Muscle layer of duodenum (tissue), 2 donors: ENCODE results near the gene NMRAL1.

Source experiments
- H3K27ac ChIP-seq: one replicate; pipeline ENCODE4 v1.7.0; 2013; ENCODE audit warnings: mild to moderate bottlenecking, low read length
- H3K27me3 ChIP-seq: one replicate; pipeline ENCODE4 v1.7.0; 2013; ENCODE audit warnings: low read depth, mild to moderate bottlenecking, control low read depth, low read length
- H3K36me3 ChIP-seq, 2 donors: one replicate each; pipeline ENCODE4 v1.7.0; 2013; ENCODE audit warnings: low read length in 2 of 2, control low read depth in 1 of 2, mild to moderate bottlenecking in 1 of 2; ENCODE audit not compliant: insufficient read depth in 2 of 2, control insufficient read depth in 1 of 2
- H3K4me1 ChIP-seq, 2 donors: one replicate each; pipeline ENCODE4 v1.7.0; 2013; ENCODE audit warnings: low read length in 2 of 2, mild to moderate bottlenecking in 2 of 2, control low read depth in 1 of 2, moderate library complexity in 1 of 2; ENCODE audit not compliant: insufficient read depth in 2 of 2, control insufficient read depth in 1 of 2
- H3K4me3 ChIP-seq, 2 donors: one replicate each; pipeline ENCODE4 v1.7.0; 2013; ENCODE audit warnings: low read length in 2 of 2, low read depth in 1 of 2, mild to moderate bottlenecking in 1 of 2
- H3K9me3 ChIP-seq, 2 donors: one replicate each; pipeline ENCODE4 v1.7.0; 2013; ENCODE audit warnings: low read length in 2 of 2, control low read depth in 1 of 2, mild to moderate bottlenecking in 1 of 2; ENCODE audit not compliant: control insufficient read depth in 1 of 2
- donor health status: healthy.

Gene NMRAL1

DNA sequence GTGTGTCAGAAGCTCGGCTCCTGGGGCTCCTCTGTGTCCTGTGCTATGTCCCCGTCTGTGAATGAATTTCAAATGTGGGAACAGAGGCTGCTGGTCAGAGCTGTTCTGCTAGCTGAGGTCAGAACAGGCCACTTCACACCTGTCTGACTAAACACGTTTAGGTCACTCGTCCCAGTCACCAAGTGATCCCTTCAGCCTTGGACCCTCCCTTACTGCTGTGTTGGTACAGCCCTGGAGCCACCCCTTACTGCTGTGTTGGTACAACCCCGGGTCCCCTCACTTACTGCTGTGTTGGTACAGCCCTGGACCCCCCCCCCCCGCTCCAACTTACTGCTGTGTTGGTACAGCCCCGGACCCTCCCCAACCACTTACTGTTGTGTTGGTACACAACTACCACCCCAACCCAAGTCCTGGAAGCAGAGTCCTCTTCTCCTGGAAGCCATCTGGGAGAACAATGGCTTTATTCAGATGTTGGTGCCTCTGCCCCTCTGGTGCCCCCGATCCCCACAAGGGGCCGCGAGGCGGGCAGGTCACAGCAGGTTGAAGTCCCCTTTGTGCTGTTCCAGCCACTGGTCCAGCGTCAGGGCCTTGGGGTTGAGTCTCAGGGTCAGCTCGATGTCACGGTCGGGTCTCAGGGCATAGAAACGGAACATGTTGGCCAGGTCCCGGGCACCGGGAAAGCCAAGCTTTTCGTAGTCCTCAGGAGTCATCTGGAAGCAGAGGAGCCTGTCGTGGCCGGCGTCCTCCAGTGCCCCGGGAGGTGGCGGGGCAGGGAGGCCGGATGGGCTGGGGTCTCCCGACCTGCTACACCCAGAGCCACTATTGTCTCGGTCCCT lies 13.0 kb downstream of the NMRAL1 start:
- Histone ChIP-seq H3K4me3 (no peak overlapping the region), H3K27ac (no peak overlapping the region), H3K9me3 (no peaks in the 10 kb centered on the region)

DNA sequence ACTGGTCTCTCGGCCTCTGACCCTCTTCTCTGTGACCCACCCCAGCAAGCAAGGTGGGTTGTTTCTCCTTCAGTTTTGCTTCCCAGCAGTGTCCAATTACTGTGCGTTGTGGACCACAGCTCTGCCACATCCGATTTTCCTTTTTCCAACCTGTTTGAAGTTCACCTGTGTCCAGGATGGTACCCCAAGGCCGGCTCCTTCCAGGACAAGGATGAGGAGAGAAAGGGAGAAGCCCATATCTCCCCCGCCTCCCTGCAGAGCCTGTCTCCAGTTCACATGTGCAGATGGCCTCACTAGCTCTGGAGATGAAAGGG lies 13.5 kb downstream of the NMRAL1 start:
- H3K4me3 ChIP-seq, result no peak overlapping the region
- H3K27ac ChIP-seq, result no peak overlapping the region
- no peaks in the 10 kb centered on the region for H3K27me3 ChIP-seq
- no peaks in the 10 kb centered on the region for H3K4me1 ChIP-seq
- H3K36me3 ChIP-seq, result peaks cover 25 to 47% of the 10 kb centered on the region in 2 donors
- no peaks in the 10 kb centered on the region for H3K9me3 ChIP-seq

More for the DNA sequence above, 13.0 kb downstream of the NMRAL1 start:
- Histone ChIP-seq H3K27me3 (no peaks in the 10 kb centered on the region), H3K36me3 (peaks cover 20 to 47% of the 10 kb centered on the region in 2 donors), H3K4me1 (no peaks in the 10 kb centered on the region)

DNA sequence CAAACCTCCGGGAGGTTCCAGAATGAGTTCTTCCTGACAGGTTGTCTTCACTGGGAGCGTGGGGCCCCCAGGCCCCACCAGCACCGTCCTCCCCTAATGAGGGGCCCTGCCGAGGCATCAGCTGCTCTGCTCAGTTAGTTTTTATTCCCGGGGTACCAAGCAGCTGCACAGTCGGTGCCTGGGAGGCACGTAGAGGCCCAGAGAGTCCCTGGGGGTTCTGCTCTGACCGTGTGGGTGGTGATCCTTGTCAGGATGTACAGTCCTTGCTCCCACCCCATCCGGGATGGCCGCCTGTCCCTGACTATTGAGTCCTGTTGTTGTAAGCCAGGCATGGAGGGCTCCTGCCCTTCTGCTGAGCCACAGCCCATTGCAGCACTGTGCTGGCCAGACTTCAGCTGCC lies 18.5 kb downstream of the NMRAL1 start:
- Histone ChIP-seq H3K4me1 (no peaks in the 10 kb centered on the region), H3K27ac (no peak overlapping the region), H3K36me3 (peaks cover 49 to 58% of the 10 kb centered on the region in 2 donors)

DNA sequence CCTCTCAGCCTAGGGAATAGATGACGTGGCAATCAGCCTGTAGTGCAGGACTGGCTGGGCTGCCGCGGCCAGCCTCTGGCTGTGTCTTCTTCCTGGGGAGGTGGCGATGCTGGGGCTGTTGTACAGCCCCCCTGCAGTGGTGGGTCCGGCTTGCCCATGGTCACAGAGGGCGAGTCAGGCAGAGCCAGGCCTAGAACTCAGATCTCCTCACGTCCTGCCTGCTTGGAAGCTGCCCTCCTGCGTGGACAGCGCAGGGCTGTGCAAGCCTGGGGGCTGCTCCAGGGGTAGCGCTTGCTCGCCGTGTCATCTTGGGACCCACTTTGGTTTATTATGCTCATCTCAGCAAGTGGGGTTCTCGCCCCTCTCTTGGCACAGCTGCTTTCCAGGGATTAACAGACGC lies 19.3 kb downstream of the NMRAL1 start:
- Histone ChIP-seq H3K4me1 (no peaks in the 10 kb centered on the region), H3K27me3 (no peaks in the 10 kb centered on the region), H3K9me3 (no peaks in the 10 kb centered on the region), H3K36me3 (peaks cover 58 to 67% of the 10 kb centered on the region in 2 donors), H3K27ac (no peak overlapping the region), H3K4me3 (no peak overlapping the region)

More for the DNA sequence above, 18.5 kb downstream of the NMRAL1 start:
- no peaks in the 10 kb centered on the region for H3K9me3 ChIP-seq
- H3K27me3 ChIP-seq, result no peaks in the 10 kb centered on the region
- H3K4me3 ChIP-seq, result no peak overlapping the region

DNA sequence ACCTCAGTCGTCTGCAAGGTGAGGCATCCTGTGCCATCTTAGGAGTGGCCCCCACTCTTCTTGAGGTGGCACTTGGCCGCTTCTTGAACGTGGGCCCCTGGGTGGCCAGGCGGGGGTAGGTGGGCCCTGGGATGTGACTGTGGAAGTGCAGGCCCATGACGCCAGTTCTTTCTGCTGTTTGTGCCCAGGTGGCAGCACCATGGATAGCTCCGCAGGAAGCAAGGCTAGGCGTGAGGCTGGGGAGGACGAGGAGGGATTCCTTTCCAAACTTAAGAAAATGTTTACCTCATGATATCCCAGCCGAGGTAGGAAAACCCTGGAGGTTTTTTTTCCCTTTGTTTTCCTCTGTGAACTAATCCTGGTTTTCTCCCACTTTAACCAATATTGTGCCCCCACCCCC lies 19.8 kb downstream of the NMRAL1 start:
- Histone ChIP-seq H3K27me3 (no peaks in the 10 kb centered on the region), H3K4me1 (no peaks in the 10 kb centered on the region), H3K4me3 (no peak overlapping the region), H3K36me3 (peaks cover 59 to 72% of the 10 kb centered on the region in 2 donors), H3K9me3 (no peaks in the 10 kb centered on the region), H3K27ac (no peak overlapping the region)

DNA sequence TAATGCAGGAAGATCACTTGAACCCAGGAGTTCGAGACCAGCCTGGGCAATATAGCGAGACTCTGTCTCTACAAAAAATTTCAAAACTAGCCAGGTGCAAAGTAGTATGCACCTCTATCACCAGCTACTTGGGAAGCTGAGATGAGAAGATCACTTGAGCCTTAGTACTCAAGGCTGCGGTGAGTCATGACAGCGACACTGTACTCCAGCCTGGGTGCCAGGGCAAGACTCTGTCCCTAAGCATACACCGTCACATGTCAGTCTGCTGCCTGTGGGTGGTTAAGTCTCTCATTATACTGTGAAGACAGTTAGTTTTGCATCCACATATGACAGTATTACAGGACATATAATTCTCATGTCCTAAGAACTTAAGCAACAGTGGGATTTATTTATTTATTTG lies 21.8 kb downstream of the NMRAL1 start:
- Histone ChIP-seq H3K4me1 (no peaks in the 10 kb centered on the region), H3K27ac (no peak overlapping the region), H3K9me3 (no peaks in the 10 kb centered on the region), H3K36me3 (peaks cover 59 to 83% of the 10 kb centered on the region in 2 donors), H3K4me3 (no peak overlapping the region), H3K27me3 (no peaks in the 10 kb centered on the region)

DNA sequence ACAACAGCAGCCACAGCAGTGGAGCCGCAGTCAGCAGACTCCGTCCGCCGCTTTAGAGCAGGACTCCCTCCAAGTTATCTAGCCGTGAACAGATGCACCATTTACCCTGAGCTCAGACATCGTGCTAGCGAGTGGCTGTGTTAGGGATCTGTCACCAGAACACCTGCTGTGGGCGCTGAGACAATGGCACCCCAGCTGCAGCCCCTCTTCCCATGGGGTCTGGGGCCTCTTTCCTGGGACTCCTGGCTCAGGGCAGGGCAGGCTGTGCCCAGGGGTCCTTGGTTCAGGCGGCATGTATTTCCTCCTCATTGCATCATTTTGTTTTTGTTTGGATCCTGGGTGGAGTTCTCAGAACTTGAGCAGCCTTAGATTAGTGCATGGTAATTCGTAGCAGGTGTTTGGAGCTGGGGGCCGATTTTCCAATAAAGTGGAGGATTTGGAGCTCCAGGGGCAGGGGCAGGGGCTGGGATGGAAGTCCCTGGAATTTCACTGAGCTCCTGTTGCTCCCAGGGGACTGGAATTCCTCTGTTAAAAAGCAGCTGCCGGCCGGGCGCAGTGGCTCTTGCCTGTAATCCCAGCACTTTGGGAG lies 23.4 kb downstream of the NMRAL1 start:
- no peak overlapping the region for H3K4me3 ChIP-seq
- no peak overlapping the region for H3K27ac ChIP-seq
- no peaks in the 10 kb centered on the region for H3K9me3 ChIP-seq
- H3K4me1 ChIP-seq, result no peaks in the 10 kb centered on the region
- no peaks in the 10 kb centered on the region for H3K27me3 ChIP-seq
- peaks cover 57 to 85% of the 10 kb centered on the region in 2 donors for H3K36me3 ChIP-seq

DNA sequence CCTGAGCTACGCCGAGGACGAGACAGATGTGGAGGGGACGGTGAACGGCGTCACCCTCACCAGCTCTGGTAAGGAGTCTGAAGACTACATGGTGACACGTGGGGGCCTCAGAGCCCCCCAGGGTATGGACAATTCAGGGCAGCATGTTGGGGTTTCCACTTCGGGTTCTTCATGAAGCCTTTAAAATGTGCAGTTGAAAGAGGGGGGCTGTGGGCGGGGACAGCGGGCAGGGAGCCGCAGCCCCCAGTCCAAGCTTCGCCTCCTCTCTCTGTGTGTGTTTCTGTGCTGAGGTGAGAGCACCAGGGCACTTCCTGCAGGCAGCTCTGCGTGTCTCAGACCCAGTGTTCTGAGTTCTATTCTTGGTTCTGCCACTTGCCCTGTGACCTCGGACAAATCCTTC lies 24.0 kb downstream of the NMRAL1 start:
- no peaks in the 10 kb centered on the region for H3K27me3 ChIP-seq
- no peaks in the 10 kb centered on the region for H3K9me3 ChIP-seq
- no peaks in the 10 kb centered on the region for H3K4me1 ChIP-seq
- H3K36me3 ChIP-seq, result peaks cover 51 to 85% of the 10 kb centered on the region in 2 donors
- H3K27ac ChIP-seq, result no peak overlapping the region
- no peak overlapping the region for H3K4me3 ChIP-seq

DNA sequence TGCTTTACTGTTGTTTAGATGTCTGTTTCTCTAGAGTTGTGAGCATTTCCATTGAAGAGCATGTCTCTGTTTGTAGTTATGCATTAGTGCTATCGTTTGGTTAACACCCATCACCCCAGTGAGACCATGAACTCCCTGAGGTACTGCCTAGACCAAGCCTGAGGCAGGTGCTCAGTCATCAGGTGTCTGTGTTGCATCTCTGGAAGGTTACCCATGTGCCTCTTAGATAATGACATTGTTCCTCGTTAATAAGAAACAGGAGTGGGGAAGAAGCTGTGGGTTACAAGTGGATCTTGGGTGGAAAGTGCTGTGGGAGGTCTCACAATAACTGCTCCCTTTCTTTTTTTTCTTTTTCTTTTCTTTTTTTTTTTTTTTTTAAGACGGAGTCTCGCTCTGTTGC lies 30.4 kb downstream of the NMRAL1 start:
- Histone ChIP-seq H3K9me3 (no peaks in the 10 kb centered on the region), H3K4me1 (no peaks in the 10 kb centered on the region), H3K4me3 (no peak overlapping the region), H3K36me3 (peaks cover 58 to 87% of the 10 kb centered on the region in 2 donors), H3K27me3 (no peaks in the 10 kb centered on the region), H3K27ac (no peak overlapping the region)

DNA sequence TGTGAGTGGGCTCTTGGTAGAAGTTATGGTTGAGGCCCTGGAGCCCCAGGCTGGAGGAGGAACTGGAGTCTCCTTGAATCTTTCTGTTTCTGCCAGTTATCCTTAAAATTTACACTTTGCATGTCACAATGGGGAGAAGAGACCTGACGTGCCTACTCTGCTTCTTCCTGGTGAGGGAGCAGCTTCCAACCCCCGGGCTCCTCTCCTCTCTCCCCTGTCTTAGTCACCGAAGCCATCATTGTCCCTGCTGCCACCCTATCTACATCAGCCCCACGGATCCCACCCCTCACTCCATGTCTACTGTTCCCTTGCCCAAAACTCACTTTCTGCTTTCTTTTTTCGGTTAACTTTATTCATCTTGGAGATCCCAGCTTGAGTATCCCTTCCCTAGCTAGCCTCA lies 31.2 kb downstream of the NMRAL1 start:
- Histone ChIP-seq H3K4me1 (no peaks in the 10 kb centered on the region), H3K27me3 (no peaks in the 10 kb centered on the region), H3K4me3 (no peak overlapping the region), H3K9me3 (no peaks in the 10 kb centered on the region), H3K36me3 (peaks cover 59 to 80% of the 10 kb centered on the region in 2 donors), H3K27ac (no peak overlapping the region)

DNA sequence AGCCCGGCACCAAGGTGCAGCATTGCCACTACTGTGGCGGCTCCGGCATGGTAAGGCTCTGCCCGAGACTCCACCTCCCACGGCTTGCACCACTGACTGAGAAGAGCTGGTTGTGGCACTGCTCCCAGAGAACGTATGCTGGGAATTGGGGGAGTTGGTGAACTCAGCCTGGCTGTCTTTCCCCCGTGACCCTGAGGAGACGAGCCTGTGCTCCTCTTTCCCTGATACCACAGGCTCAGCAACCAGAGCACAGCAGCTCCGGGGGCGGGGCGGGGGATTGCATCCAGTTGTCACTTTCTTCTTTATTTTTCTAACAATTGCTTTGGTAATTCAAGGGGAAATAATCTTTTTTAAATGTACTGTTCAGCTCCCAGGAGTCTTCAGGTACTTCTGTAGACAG lies 32.1 kb downstream of the NMRAL1 start:
- peaks cover 63 to 82% of the 10 kb centered on the region in 2 donors for H3K36me3 ChIP-seq
- no peaks in the 10 kb centered on the region for H3K27me3 ChIP-seq
- no peak overlapping the region for H3K27ac ChIP-seq
- no peak overlapping the region for H3K4me3 ChIP-seq
- H3K4me1 ChIP-seq, result no peaks in the 10 kb centered on the region
- H3K9me3 ChIP-seq, result no peaks in the 10 kb centered on the region
